WTC11 (cell line): Measurements from ENCODE around the gene PSKH1.

Experiments used
- CREB1 ChIP-seq: sonication (generic); formaldehyde crosslinking; IDR thresholded peaks from 2 replicates; pipeline ENCODE4 v1.8.0; 2023; ENCODE audit warnings: mild to moderate bottlenecking, missing genetic modification reagents
- CTCF ChIP-seq: fragments of 200-600 bp; IDR thresholded peaks from 2 replicates; pipeline ENCODE4 v1.8.0; 2022; ENCODE audit warnings: antibody characterized with exemption

GRCh38 chr16:67954421-67955196 is 61.6 kb downstream of the PSKH1 start:
- no peak for TF ChIP-seq CREB1 (CRISPR knock-in tag)
- TF ChIP-seq CTCF, result no peak
